Activated T-helper 1 cell treated with Interleukin-2 at 50 U/mL for 16 hours (primary cell): ENCODE measurements around the gene LGALS12.
"Not testable (repeated sequence)": the region's sequence is repeated elsewhere in the genome, so short reads cannot be mapped to it uniquely, and the experiment has no call there.

Experiments
- DNase-seq: peaks from one replicate; pipeline ENCODE4 v3.0.0-alpha.2; 2020; ENCODE audit warnings: low read depth

The LGALS12 gene

DNA sequence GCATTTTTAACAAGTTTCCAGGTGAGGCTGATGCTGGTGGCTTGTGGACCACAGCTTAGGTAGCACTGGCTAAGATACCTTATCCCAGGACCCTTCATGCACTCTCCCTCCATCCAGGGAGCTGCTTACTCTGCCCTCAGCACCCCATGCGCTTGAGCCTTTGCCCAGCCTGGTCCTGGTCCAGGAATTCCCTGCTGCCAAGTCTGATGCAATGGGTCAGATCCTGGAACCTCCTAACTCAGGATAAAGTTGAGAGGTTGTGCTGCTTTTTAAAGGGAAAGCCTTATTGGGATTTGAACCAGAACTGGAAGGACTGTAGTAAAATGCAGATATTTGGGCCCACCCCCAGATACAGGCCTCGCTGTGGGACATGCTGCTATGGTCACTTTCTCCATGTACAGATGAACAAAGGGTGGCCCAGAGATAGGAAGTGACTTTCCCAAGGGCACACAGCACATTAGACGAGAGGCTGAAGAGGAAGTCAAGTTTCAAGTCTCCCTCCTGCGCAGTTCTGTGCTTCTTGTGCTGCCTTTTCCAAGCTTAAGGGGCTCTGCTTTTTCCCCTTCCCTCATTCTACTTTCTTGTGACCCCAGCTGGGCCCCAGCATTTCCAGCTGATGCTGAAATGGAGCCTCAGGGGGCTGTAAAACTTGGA, 824 bp upstream of the LGALS12 start:
- no peak for DNase-seq

GRCh38 chr11:63506876-63507275, 992 bp downstream of the LGALS12 start:
- DNase-seq: no peak

DNA sequence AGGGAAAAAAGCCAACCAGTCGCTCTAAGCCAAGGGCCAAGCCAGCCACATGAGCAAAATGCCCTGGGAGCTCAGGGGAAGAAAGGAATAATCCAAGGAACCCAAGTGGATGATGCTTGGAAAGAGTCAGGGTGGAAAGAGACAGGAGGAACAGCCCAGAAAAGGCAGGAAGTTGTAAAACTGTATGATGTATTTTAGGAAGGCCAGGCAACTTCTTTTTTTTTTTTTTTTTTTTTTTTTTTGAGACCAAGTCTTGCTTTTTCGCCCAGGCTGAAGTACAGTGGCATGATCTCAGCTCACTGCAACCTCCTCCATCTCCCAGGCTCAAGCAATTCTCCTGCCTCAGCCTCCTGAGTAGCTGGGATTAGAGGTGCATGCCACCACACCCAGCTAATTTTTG, 1.6 kb downstream of the LGALS12 start:
- no peak for DNase-seq

GRCh38 chr11:63508009-63508408, 2.1 kb downstream of the LGALS12 start:
- DNase-seq: no peak

DNA sequence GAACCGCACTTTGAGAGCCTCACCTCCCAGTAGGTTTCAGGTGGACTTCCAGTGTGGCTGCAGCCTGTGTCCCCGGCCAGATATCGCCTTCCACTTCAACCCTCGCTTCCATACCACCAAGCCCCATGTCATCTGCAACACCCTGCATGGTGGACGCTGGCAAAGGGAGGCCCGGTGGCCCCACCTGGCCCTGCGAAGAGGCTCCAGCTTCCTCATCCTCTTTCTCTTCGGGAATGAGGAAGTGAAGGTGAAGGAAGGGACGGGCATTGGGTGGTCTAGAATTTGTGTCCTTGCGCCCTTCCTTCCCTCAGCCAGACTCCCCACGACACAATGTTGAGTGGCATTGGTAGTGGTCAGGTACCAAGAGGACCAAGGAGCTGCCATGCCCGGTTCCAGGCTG, 2.9 kb downstream of the LGALS12 start:
- DNase-seq: no peak

DNA sequence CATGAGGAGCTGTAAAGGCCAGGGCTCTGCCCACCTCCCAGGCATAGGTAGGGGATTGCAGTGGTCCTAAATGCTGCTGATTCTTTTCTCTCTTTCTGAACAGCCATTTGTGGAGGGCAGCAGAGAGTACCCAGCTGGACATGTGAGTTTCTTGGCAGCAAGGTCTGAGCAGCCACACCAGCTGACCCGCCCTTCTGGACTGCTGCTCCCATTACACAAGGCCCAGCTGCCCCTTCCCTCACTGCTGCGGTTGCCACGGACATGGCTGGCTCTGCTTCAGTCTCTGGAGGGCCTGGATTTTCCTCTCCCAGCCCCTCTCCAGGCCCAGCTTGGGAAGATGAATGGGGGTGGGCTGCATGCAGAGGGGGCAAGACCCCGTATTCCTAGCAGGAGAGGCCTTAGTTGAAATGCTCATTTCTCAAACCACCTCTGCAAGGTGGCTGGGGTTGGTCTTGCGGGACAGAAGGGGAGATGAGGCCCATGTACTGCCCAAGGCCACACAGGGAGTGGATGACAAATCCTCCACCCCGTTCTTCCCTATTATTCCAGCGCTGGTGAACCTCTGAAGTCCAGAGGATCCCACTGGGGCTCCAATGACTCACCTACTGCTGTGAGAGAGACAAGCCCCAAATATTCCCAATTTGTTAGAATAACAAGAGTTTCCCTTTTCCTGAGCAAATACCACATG, 4.6 kb downstream of the LGALS12 start:
- DNase-seq: no peak

DNA sequence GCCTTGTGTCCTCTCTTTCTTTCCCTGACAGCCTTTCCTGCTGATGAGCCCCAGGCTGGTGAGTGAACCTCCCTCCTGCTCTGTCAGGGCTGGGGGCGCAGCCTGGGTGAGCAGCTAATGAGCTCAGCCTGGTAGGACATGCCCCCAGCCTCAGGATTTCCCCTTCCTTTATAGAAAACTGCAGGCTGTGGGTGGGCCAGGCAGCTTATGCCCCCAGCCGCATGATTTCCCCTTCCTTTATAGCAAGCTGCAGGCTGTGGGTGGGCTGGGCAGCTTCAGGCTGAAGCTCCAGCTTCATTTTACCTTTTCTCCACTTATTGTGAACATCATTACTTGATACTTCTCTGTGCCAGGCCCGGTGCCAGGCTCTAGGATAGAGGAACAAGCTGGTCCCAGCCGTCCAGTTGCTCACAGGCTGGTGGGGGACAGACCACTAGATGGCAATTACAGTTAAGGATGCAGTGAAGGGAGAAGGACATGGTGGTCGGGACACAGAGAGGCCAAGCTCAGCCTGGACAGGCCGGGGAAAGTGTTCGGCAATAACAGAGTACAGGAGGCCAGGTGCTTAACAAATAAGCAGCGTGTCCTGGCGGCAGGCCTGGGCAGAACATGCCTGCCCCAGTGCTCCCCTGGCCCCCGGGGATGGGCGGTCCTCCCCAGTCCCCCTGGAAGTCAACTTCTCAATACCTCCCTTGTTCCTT, 5.3 kb downstream of the LGALS12 start:
- no peak for DNase-seq

DNA sequence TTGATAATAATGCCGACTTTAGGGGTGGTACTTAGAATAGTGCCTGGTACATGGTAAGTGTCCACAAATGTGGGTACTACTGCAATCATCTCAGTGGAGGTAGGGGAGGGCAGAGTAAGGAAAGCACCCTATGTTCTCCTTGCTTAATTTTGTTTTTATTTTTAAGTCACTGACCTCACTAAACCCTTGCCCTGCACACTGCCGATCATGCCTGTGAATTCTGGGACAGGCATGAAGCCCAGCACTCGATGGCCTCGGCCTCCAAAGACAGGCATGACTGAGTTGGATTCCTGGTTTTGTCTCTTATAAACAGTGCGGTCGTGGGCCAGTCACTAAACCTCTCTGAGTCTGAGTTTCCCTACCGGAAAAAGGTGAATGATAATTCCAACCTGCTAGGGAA, 6.9 kb downstream of the LGALS12 start:
- no peak for DNase-seq

DNA sequence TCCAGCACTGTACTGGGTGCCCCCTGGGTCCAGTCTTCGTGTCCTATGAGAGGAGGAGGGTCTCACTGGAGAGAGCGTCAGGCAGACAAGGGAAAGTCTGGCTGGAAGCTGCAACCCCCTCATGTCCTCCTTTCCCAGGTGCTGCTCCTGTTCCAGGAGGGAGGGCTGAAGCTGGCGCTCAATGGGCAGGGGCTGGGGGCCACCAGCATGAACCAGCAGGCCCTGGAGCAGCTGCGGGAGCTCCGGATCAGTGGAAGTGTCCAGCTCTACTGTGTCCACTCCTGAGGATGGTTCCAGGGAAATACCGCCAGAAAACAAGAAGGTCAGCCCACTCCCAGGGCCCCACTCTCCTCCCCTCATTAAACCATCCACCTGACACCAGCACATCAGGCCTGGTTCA, 10.2 kb downstream of the LGALS12 start:
- DNase-seq: no peak

DNA sequence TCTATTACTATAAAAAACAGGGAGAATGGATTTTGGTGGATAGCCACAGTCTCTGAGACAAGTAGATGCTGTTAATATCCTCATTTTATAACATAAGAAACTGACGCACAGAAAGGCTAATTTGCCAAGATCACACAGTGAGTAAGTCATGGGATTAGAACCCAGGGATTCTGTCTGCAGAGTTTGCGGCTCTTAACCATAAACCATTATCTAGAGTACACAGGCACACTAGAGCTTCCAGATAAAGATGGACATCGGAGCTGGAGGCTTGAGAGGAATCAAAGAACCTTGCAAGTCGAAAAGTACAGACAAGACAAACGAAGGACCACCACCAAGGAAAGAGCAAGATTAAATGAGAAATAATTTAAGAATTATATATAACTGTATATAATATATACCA, 11.3 kb downstream of the LGALS12 start:
- DNase-seq: no peak

DNA sequence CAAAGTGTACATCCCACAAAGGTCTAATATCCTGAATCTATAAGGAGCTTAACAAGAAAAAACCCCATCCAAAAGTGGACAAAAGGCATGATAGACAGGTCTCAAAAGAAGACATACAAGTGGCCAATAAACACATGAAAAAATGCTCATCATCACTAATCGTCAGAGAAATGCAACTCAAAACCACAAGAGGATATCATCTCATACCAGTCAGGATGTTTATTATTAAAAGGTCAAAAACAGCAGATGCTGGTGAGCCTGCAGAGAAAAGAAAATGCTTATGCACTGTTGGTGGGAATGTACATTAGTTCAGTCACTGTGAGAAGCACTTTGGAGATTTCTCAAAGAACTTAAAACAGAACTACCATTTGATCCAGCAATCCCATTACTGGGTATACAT, 12.7 kb downstream of the LGALS12 start:
- DNase-seq: no peak

- DNase-seq: no peak
Observed at GRCh38 chr11:63520606-63521170, 14.8 kb downstream of the LGALS12 start.

- no peak for DNase-seq
Observed at GRCh38 chr11:63521896-63522295, 16.0 kb downstream of the LGALS12 start.

DNA sequence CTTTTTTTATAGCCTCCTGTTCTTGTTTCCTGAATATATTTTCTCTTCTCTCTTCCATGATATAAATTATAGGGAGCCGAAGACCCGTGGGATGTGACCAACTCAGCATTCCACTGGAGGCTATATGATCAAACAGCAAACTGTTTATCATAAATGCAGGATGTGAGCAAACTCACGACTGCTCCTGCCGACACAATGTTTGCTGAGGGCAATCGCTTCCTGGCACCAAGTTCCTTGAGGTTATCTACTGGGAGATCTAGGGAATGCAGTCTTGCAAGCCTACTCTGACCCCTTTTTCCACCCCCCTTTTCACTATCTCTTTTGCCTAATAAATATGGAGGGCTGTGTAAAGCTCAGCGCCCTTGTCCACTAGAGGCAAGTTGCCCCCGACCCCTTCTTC, 17.3 kb downstream of the LGALS12 start:
- DNase-seq: no peak

DNA sequence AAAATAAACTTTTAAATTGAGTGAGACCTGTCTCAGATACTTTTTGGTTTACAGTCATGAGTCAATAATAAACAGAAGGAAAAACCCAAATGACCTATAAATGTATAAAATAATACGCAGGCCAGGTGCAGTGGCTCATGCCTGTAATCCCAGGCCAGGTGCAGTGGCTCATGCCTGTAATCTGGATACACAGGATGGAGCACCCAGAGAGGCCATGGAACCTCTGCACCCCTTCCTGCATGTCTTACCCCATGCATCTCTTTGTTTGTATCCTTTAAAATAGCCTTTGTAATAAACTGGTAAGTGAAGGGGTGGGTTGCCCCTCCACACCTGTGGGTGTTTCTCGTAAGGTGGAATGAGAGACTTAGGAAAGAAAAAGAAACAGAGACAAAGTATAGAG, 21.8 kb downstream of the LGALS12 start:
- no peak for DNase-seq

DNA sequence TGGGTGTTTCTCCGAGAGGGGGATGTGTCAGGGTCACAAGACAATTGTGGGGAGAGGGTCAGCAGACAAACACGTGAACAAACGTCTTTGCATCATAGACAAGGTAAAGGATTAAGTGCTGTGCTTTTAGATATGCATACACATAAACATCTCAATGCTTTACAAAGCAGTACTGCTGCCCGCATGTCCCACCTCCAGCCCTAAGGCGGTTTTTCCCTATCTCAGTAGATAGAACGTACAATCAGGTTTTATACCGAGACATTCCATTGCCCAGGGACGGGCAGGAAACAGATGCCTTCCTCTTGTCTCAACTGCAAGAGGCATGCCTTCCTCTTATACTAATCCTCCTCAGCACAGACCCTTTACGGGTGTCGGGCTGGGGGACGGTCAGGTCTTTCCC, 22.3 kb downstream of the LGALS12 start:
- DNase-seq: not testable (repeated sequence)

GRCh38 chr11:63528729-63529278, 22.9 kb downstream of the LGALS12 start:
- not testable (repeated sequence) for DNase-seq

DNA sequence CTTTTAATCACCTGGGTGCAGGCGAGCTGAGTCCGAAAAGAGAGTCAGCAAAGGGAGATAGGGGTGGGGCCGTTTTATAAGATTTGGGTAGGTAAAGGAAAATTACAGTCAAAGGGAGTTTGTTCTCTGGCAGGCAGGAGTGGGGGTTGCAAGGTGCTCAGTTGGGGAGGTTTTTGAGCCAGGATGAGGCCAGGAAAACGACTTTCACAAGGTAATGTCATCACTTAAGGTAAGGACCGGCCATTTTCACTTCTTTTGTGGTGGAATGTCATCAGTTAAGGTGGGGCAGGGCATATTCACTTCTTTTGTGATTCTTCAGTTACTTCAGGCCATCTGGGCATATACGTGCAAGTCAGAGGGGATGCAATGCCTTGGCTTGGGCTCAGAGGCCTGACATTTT, 23.5 kb downstream of the LGALS12 start:
- DNase-seq: not testable (repeated sequence)

DNA sequence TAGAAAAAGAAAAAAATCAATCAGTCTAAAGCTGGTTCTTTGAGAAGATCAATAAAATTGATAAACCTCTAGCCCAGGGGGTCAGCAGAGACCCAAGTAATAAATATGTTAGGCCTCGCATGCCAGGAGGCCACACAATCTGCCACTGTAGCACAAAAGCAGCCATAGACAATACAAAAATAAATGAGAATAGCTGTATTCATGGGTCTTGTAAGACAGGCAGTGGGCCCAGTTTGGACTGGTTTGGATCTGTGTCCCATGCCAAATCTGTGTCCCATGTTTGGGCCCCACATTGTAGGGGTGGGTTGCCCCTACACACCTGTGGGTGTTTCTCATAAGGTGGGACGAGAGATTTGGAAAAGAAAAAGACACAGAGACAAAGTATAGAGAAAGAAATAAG, 24.1 kb downstream of the LGALS12 start:
- no peak for DNase-seq

GRCh38 chr11:63531074-63531792, 25.3 kb downstream of the LGALS12 start:
- DNase-seq: peak; percentile 41

GRCh38 chr11:63532117-63532516, 26.2 kb downstream of the LGALS12 start:
- DNase-seq: no peak
